HEK293 (cell line): ENCODE results near the gene ERF.

Experiments used
- SP2 ChIP-seq: fragments of 450-650 bp; formaldehyde crosslinking; IDR thresholded peaks from 2 replicates; pipeline ENCODE4 v1.5.1; 2016; ENCODE audit warnings: missing biosample characterization, missing genetic modification characterization
- ZBTB1 ChIP-seq: fragments of 450-650 bp; formaldehyde crosslinking; IDR thresholded peaks from 2 replicates; pipeline ENCODE4 v1.5.1; 2016; ENCODE audit warnings: missing biosample characterization, missing genetic modification characterization
- ZNF184 ChIP-seq: fragments of 450-650 bp; IDR thresholded peaks from 2 replicates; pipeline ENCODE4 v1.5.1; 2018; ENCODE audit warnings: missing biosample characterization, mild to moderate bottlenecking, missing genetic modification characterization
- ZNF24 ChIP-seq: fragments of 450-650 bp; formaldehyde crosslinking; IDR thresholded peaks from 2 replicates; pipeline ENCODE4 v1.5.1; 2016; ENCODE audit warnings: missing biosample characterization, missing genetic modification characterization
- ZNF791 ChIP-seq: fragments of 450-650 bp; formaldehyde crosslinking; IDR thresholded peaks from 2 replicates; pipeline ENCODE4 v1.5.1; 2016; ENCODE audit warnings: missing biosample characterization, missing genetic modification characterization
- ZNF843 ChIP-seq: fragments of 450-650 bp; formaldehyde crosslinking; IDR thresholded peaks from 2 replicates; pipeline ENCODE4 v1.5.1; 2016; ENCODE audit warnings: missing biosample characterization, missing genetic modification characterization
- ZSCAN16 ChIP-seq: fragments of 450-650 bp; formaldehyde crosslinking; IDR thresholded peaks from 2 replicates; pipeline ENCODE4 v1.5.1; 2016; ENCODE audit warnings: missing biosample characterization, missing genetic modification characterization
- TF ChIP-seq, protein P1 (sequence below): fragments of 450-650 bp; formaldehyde crosslinking; IDR thresholded peaks from 2 replicates; pipeline ENCODE4 v1.5.1; 2016; ENCODE audit warnings: missing biosample characterization, missing genetic modification characterization
- TF ChIP-seq, protein P2 (sequence below): IDR thresholded peaks from 2 replicates; pipeline ENCODE4 v1.6.1; 2011; ENCODE audit warnings: mild to moderate bottlenecking, low read depth, low read length, borderline replicate concordance
- TF ChIP-seq, protein P3 (sequence below): fragments of 450-650 bp; formaldehyde crosslinking; IDR thresholded peaks from 2 replicates; pipeline ENCODE4 v1.5.1; 2016; ENCODE audit warnings: missing biosample characterization, missing genetic modification characterization
- TF ChIP-seq, protein P4 (sequence below): fragments of 450-650 bp; formaldehyde crosslinking; IDR thresholded peaks from 2 replicates; pipeline ENCODE4 v1.5.1; 2016; ENCODE audit warnings: missing biosample characterization, missing genetic modification characterization
- TF ChIP-seq, protein P5 (sequence below): fragments of 450-650 bp; formaldehyde crosslinking; IDR thresholded peaks from 2 replicates; pipeline ENCODE4 v1.5.1; 2017; ENCODE audit warnings: missing biosample characterization, missing genetic modification characterization
- TF ChIP-seq, protein P6 (sequence below): fragments of 450-650 bp; IDR thresholded peaks from 2 replicates; pipeline ENCODE4 v1.5.1; 2018; ENCODE audit warnings: missing biosample characterization, mild to moderate bottlenecking, missing genetic modification characterization

DNA sequence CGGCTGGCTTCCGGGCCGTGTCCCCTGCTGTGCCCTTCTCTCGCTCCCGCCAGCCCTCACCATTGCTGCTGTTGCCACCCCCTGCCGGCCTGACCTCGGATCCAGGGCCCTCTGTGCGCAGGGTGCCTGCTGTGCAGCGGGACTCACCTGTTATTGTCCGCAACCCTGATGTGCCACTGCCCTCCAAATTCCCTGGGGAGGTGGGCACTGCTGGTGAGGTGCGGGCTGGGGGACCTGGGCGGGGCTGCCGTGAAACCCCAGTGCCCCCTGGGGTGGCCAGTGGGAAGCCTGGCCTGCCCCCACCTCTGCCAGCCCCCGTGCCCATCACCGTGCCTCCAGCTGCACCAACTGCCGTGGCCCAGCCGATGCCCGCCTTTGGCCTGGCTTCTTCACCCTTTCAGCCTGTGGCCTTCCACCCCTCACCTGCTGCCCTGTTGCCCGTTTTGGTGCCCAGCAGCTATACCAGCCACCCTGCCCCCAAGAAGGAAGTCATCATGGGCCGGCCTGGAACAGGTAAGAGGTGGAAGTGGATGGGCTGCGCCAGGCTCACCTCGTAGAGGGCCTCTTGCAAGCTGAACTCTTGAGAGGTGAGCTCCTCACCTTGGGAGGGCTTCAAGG is 19.2 kb upstream of the ERF start:
- TF ChIP-seq, protein P1, sequence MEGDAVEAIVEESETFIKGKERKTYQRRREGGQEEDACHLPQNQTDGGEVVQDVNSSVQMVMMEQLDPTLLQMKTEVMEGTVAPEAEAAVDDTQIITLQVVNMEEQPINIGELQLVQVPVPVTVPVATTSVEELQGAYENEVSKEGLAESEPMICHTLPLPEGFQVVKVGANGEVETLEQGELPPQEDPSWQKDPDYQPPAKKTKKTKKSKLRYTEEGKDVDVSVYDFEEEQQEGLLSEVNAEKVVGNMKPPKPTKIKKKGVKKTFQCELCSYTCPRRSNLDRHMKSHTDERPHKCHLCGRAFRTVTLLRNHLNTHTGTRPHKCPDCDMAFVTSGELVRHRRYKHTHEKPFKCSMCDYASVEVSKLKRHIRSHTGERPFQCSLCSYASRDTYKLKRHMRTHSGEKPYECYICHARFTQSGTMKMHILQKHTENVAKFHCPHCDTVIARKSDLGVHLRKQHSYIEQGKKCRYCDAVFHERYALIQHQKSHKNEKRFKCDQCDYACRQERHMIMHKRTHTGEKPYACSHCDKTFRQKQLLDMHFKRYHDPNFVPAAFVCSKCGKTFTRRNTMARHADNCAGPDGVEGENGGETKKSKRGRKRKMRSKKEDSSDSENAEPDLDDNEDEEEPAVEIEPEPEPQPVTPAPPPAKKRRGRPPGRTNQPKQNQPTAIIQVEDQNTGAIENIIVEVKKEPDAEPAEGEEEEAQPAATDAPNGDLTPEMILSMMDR (tag by site-specific recombination) = no peak
- TF ChIP-seq ZNF24 = no peak
- no peak for TF ChIP-seq SP2
- TF ChIP-seq, protein P2, sequence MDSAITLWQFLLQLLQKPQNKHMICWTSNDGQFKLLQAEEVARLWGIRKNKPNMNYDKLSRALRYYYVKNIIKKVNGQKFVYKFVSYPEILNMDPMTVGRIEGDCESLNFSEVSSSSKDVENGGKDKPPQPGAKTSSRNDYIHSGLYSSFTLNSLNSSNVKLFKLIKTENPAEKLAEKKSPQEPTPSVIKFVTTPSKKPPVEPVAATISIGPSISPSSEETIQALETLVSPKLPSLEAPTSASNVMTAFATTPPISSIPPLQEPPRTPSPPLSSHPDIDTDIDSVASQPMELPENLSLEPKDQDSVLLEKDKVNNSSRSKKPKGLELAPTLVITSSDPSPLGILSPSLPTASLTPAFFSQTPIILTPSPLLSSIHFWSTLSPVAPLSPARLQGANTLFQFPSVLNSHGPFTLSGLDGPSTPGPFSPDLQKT = no peak
- TF ChIP-seq ZNF791 (tag by site-specific recombination) = no peak
- TF ChIP-seq ZNF843 = no peak
- TF ChIP-seq, protein P3, sequence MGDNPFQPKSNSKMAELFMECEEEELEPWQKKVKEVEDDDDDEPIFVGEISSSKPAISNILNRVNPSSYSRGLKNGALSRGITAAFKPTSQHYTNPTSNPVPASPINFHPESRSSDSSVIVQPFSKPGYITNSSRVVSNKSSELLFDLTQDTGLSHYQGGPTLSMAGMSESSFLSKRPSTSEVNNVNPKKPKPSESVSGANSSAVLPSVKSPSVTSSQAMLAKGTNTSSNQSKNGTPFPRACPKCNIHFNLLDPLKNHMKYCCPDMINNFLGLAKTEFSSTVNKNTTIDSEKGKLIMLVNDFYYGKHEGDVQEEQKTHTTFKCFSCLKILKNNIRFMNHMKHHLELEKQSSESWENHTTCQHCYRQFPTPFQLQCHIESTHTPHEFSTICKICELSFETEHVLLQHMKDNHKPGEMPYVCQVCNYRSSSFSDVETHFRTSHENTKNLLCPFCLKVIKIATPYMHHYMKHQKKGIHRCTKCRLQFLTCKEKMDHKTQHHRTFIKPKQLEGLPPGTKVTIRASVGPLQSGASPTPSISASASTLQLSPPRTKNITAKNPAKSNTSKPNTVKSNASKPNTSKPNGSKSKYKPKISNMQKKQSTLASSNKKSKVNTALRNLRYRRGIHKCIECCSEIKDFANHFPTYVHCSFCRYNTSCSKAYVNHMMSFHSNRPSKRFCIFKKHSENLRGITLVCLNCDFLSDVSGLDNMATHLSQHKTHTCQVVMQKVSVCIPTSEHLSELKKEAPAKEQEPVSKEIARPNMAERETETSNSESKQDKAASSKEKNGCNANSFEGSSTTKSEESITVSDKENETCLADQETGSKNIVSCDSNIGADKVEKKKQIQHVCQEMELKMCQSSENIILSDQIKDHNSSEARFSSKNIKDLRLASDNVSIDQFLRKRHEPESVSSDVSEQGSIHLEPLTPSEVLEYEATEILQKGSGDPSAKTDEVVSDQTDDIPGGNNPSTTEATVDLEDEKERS = no peak
- TF ChIP-seq, protein P4, sequence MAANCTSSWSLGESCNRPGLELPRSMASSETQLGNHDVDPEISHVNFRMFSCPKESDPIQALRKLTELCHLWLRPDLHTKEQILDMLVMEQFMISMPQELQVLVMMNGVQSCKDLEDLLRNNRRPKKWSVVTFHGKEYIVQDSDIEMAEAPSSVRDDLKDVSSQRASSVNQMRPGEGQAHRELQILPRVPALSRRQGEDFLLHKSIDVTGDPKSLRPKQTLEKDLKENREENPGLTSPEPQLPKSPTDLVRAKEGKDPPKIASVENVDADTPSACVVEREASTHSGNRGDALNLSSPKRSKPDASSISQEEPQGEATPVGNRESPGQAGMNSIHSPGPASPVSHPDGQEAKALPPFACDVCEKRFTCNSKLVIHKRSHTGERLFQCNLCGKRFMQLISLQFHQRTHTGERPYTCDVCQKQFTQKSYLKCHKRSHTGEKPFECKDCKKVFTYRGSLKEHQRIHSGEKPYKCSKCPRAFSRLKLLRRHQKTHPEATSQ = no peak
- TF ChIP-seq, protein P5, sequence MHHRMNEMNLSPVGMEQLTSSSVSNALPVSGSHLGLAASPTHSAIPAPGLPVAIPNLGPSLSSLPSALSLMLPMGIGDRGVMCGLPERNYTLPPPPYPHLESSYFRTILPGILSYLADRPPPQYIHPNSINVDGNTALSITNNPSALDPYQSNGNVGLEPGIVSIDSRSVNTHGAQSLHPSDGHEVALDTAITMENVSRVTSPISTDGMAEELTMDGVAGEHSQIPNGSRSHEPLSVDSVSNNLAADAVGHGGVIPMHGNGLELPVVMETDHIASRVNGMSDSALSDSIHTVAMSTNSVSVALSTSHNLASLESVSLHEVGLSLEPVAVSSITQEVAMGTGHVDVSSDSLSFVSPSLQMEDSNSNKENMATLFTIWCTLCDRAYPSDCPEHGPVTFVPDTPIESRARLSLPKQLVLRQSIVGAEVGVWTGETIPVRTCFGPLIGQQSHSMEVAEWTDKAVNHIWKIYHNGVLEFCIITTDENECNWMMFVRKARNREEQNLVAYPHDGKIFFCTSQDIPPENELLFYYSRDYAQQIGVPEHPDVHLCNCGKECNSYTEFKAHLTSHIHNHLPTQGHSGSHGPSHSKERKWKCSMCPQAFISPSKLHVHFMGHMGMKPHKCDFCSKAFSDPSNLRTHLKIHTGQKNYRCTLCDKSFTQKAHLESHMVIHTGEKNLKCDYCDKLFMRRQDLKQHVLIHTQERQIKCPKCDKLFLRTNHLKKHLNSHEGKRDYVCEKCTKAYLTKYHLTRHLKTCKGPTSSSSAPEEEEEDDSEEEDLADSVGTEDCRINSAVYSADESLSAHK (tag by site-specific recombination) = no peak
- TF ChIP-seq, protein P6, sequence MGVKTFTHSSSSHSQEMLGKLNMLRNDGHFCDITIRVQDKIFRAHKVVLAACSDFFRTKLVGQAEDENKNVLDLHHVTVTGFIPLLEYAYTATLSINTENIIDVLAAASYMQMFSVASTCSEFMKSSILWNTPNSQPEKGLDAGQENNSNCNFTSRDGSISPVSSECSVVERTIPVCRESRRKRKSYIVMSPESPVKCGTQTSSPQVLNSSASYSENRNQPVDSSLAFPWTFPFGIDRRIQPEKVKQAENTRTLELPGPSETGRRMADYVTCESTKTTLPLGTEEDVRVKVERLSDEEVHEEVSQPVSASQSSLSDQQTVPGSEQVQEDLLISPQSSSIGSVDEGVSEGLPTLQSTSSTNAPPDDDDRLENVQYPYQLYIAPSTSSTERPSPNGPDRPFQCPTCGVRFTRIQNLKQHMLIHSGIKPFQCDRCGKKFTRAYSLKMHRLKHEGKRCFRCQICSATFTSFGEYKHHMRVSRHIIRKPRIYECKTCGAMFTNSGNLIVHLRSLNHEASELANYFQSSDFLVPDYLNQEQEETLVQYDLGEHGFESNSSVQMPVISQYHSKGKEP (tag by site-specific recombination) = no peak
- TF ChIP-seq ZNF184 (tag by site-specific recombination) = no peak
- TF ChIP-seq ZSCAN16 (tag by site-specific recombination) = no peak
- no peak for TF ChIP-seq ZBTB1 (tag by site-specific recombination)
